GM18951 (cell line): Measurements from ENCODE around the gene PDZD2.

Source experiments
- POLR2A ChIP-seq: IDR thresholded peaks from 4 replicates; pipeline ENCODE4 v1.6.1; 2011; ENCODE audit warnings: mild to moderate bottlenecking; ENCODE audit not compliant: insufficient read length, insufficient read depth; ENCODE audit errors: extremely low read depth
- in situ Hi-C: fragments of 300-500 bp; cut with MboI; formaldehyde crosslinking; loops from one replicate; pipeline ENCODE4 v1.12.0; 2022; ENCODE audit warnings: low sequenced_read_pairs, mixed read lengths, inconsistent platforms; ENCODE audit not compliant: unreplicated experiment

Gene PDZD2

DNA sequence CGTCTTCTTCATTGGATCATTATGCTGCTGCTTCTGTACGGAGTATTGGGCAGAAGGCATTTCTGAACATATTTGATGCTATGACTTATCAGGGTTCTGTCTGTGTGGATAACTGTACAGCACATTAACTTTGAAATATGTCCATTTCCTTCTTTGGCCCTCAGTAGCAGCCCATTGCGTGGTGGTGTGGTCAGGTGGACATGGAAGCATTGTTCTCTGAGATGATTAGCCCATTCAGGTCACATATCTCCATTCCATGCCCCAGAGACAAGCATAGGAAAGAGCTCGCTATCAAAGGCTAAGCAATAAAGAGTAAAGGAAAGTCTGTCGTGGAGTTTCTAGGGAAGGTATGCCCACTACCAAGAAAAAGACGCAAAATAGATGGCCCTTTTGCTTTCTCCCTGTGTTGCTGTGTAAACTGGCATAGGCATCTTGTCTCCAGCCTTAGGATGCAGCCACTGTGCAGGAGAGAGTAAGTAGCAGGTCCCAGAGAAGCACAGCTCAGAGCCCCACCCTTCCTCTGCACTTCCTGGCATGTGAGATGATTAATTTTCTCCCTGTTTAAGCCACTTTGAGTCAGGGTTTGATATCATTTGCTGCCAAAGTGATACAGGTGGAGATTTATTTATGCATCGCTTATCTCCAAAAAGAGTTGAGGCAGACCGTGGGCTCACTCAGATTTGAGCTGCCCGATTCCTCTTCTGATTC lies 221.9 kb downstream of the PDZD2 start:
- TF ChIP-seq POLR2A = no peak

DNA sequence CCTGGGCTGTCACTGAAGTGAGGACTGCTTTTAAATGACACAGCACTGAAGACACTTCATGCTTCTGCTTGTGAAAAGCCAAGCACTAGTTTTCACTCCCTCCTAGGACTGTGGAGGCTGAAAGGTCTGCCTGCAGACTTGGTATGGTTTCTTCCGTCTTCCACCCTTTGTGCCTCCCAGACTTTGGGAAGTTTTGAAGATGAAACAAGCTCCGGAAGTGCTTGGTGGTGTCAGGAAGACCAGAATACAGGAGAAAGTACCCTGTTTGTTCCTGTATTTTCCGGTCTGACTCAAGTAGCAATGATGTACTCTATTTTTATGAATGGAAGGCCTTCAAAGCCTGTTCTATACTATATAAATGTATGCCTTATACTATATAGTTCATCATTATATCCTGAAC lies 222.7 kb downstream of the PDZD2 start:
- in situ Hi-C loops = no loop called here
- no peak for TF ChIP-seq POLR2A

More for the DNA sequence above, 221.9 kb downstream of the PDZD2 start:
- in situ Hi-C loops = no loop called here

DNA sequence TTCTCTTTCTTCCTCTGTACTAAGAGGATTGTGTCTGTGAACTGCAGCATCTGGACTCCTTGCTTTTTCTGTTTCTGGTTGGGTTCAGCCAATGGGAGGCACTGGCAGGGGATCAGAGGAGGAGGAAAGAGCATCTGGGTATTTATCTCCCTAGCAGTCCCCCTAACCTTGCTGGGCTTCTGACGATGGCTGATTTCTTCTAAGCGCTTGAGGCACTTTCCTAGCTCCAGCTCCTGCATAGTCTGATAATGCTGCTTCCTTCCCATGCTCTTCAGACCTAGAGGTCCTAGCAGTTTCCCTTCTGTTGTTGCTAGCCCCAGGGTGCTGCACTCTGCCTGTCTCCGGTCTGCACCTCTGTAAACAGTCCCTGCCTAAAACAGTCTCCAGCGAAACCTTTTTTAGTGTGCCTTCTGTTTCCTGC lies 225.1 kb downstream of the PDZD2 start:
- in situ Hi-C loops = no loop called here

DNA sequence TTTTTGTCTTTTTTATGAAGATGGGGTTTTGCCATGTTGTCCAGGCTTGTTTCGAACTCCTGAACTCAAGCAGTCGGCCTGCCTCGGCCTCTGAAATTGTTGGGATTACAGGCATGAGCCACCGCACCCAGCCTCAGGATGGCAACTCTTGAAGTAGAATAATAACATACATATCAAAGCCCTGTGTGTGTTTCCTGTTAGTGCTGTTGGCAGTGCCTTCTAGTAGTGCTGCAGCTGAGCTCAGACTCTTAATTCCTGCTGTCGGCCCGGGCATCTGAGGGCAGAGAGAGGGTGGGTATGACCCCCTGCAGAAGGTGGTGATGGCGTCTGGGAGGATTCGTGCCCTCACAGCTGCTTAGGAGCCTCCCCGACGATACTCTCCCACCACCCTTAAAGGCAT lies 227.2 kb downstream of the PDZD2 start:
- in situ Hi-C loops = no loop called here
- TF ChIP-seq POLR2A = no peak

More for the DNA sequence above, 225.1 kb downstream of the PDZD2 start:
- TF ChIP-seq POLR2A = no peak

DNA sequence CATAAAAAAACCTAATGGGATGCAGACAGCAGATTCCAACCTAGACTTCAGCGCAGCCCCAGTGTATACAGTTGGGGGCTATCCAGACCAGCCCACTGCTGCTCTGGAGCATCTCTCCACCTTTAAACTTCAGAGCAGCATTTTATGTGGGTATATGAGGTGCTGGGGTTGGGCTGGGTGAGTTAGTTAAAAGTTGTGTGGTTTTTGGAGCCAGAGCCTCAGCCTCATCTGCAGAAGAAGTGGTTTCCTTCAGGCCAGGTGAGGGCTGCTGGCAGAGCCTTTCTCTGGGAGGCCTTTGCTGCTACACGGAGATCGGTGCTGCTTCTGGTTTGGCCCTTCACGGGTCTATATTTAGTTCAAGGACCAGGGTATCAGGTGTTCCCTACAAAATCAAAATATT lies 228.3 kb downstream of the PDZD2 start:
- no peak for TF ChIP-seq POLR2A
- in situ Hi-C loops = no loop called here

DNA sequence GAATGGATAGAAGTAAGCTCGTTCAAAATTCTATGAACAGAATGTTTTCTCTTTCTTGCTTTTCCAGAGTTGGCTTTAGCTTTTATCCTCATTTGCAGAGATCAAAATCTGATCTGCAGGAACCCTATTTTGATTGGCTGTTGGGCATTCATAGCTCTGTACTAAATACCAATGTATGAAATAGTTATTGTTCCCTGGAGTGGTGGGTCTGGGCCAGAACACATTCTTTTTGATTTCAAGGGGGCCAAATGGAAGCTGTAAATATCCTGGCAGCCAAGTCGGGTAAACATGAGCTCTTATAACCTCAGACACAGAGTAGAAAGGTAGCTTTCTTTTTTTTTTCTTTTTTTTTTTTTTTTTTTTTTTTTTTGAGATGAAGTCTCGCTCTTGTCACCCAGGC lies 241.5 kb downstream of the PDZD2 start:
- TF ChIP-seq POLR2A = no peak
- in situ Hi-C loops = no loop called here

DNA sequence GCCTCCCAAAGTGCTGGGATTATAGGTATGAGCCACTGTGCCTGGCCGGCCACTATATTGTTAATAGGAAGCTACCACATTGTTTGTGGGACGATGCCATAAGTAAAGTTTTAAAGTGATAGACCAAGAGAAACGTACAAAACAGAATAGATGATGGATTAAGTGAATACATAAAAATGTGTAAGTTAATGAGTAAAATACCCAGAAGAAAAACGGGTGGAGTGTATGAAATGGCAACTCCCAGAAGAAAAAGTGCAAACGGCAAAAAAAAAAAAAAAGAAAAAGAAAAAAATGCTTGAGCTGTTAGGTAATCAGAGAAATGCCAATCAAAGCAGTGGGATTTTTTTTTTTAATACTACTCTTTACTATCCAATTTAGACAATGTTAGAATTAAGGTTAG lies 246.0 kb downstream of the PDZD2 start:
- in situ Hi-C loops = no loop called here
- TF ChIP-seq POLR2A = no peak

DNA sequence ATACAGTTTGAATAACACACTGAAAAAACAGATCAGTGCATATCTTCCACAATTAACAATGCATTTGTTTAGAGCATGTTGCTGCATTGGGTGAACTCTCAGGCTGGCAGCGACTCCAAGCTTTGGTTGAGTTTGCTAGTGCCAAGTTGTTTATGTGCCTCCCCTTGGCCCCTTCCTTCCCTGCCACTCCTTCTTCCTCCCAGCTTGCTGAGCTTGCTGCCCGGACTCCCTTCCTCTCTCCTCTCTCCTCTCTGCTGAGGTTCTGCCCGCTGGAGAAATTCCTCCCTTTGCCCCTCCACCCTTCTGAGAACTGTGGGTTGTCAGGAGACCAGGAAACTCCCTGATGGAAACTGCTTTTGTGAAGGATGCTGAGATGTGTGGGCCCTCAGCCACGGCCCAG lies 247.3 kb downstream of the PDZD2 start:
- in situ Hi-C loops = no loop called here
- no peak for TF ChIP-seq POLR2A

DNA sequence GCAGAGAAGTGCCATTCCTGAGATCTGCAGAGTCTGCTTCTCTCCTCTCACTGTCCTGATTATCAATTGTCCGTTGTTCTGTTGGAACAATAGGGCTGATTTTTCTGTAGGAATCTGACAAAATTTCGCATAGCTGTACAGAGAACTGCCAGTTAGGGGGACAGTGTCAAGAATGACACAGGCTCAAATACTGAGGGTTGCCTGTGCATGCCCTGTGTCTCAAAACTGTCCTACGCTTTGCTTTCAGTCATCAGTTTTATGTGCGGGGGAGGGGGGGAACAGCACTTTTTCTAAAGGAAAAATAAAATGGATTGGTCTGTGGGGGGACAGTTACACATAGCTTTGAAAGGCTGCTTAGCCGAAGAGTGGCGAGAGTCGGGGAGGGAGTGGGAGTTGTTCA lies 248.6 kb downstream of the PDZD2 start:
- in situ Hi-C loops = no loop called here
- TF ChIP-seq POLR2A = no peak

DNA sequence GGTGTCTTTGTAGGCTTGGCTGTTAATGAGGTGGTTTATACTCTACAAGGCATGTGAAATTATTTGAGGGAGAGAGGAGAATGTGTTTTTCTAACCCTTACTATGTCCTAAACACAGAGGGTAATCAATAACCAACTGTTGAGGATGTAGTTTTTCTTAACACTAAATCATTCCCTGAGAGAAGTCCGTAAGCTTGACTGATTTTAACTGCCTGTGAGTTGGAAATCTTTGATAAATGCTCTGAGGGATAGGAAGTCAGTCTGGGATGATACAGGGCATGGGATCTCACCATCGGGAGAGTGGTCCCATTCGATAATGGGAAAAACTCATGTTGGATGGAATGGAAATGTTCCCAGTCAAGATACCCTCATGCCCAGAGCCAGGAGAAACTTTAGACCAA lies 249.6 kb downstream of the PDZD2 start:
- in situ Hi-C loops = no loop called here
- TF ChIP-seq POLR2A = no peak

DNA sequence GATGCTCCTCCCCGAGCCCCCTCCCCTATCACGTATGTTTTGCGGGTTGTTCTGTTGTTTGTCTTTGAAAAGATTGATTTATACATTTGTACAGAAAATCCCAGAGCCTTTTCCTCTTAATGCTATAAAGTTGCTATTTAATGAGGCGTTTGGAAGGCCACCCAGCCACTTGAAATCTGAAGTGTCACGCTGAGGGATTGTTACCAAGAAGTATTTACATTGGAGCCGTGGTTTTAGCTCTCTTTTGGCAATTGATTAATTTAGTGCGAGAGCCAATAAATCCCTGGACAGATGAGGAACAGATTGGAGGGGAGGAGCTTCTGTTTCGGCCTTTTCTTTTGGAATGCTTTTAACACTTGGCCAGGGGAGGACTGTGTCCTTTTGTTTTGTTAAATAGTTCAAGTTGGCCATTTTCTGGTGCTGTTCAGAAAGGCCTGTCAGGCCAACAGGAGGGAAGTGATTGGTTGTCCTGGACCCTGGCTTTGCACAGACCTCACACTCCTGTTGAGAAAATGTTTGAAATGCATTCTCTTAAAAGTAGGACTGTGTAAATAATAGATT lies 250.2 kb downstream of the PDZD2 start:
- in situ Hi-C loops = no loop called here

DNA sequence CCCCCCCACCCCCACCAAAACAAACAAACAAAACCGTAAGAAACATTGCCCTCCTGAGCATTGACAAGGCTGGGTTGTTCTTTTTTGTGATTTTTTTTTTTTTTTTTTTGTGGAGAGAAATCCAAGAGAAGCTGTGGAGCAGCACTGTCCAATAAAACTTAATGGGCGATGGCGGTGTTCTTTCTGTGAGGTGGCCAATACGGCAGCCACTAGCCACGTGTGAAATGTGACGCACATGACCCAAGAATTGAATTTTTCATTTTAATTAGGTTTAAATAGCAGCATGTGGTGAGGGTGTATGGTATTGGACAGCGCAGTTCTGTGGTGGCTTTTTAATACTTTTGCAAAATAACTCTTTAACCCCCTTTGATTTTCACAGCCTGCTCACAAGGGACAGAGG lies 251.1 kb downstream of the PDZD2 start:
- in situ Hi-C loops = no loop called here
- no peak for TF ChIP-seq POLR2A

More for the DNA sequence above, 250.2 kb downstream of the PDZD2 start:
- no peak for TF ChIP-seq POLR2A

DNA sequence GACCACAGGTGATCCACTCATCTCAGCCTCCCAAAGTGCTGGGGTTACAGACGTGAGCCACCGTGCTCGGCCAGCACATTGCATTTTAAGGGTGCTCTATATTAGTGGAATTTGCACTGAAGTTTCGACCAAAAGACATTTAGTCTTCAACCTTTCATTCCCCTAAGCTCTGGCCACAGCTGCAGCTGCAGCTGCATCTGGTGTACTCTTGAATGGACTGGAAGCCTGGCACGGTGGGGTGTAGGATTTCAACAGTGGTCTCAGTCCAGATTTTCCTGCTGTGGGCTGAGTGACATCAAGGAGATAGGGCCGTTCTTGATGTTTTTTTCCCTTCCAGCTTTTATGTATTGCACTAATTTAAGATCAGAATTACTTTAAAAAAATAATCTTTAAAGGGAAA lies 255.2 kb downstream of the PDZD2 start:
- no peak for TF ChIP-seq POLR2A
- in situ Hi-C loops = no loop called here

DNA sequence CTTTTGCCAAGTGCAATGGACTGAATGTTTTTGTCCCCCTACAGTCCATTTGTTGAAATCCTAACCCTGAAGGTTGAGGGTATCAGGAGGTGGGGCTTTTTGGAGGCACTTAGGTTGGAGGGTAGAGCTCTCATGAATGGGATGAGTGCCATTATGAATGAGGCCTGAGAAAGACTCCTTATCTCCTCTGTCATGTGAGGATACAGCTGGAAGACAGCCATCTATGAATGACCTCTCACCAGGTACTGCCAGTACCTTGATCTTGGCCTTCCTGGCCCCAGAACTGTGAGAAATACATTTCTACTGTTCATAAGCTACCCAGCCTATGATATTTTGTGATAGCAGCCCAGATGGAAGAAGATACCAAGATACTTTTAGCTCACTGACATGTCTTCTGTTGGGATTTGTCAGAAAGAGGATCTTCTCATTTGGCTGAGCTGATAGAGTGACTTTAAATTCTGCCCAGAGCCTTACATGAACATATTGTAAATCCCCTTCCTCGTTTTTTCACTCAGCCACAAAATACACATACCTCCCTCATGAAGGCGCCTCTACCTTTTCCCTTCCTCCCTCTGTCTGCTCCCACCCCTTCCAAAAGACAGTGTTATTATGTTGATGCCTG lies 256.4 kb downstream of the PDZD2 start:
- TF ChIP-seq POLR2A = no peak
- in situ Hi-C loops = no loop called here
